NCI-H128 (cell line): ENCODE data around the gene VSNL1.
"Not testable (repeated sequence)": the region's sequence is repeated elsewhere in the genome, so short reads cannot be mapped to it uniquely, and the experiment has no call there.

Experiments used
- DNase-seq: peaks from one replicate; lab custom pipeline; 2025; ENCODE audit not compliant: unreplicated experiment; lab: John Stamatoyannopoulos, UW

The VSNL1 gene

DNA sequence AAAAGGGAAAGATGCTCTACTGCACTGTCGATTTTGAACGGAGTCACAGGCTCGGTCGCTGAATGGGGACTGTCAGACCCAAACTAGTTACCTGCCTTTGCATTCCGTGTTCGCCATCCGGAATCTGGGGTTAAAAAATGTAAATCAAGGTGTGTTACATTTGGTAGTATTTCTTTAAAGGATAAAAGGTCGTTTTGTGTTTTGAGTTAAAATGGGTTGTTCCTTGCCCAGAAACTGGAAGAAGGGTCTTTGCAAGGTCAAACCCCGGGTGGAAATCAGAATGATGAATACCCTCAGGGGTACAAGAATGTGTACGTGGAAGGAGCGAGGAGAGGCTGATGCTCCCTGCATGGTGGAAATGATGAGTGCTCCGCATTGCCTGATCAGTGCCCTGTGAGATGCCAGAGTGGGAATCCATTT is 1.0 kb downstream of the VSNL1 start:
- DNase-seq: no peak

DNA sequence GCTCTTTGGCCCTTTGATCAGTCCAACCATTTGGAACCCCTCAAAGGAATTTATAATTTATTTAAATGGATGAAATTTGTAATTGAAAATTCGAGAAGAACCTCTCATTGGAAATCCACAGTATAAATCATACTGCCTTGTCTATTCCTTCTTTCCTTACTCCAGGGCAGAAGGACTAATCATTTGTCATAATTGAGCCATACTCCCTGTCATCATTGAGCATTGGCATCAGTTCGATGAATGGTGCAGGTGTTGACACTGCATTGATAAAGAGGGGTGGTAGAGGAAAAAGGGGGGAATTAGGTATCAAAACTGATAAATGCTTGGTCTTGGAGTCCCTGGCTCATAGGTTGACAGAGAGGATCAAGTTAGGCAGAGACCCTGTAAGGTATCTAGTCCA is 2.0 kb downstream of the VSNL1 start:
- no peak for DNase-seq

DNA sequence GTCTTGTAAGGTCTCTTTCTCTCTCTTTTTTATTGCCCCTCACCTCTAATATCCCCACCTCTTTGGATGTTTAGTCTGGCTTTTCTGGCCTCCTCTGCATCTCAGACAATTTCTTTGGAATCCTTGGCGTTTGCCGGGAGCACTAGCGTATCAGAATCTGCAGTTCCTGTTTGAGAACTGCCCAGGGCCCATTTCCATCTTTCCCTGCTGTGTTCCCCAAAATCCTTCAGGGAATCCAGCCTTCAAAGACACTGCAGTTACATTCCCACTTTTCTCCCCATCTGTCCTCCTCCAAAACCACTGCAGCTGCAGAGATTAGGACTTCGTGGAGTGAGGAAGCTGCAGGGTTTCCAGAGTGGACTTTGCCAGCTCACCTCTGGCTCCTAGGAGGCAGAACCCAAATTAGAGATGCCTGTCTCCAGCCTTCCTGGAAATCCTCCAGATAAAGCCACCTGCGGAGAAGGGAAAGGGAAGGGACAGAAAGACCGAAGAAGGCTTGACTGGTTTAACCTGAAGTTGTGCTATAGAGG is 2.7 kb downstream of the VSNL1 start:
- DNase-seq: no peak

DNA sequence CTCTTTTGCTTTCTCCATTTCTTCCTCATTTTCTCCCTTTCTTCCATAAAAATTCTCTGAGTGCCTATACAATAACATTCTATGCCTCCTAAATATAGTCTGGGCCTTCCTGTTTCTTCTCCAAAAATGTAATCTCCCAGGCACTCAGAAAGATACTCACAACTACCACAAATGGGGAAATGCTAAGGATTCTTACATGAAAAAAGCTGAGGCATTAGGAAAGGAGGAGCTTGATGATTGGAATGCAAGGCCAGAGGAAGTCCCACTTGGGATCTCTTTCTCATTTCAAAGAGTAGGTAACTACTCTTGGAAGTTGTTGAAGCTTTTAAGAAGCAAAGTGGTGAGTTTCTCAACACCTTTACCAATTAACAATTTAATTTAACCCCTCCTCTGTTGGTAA is 3.4 kb downstream of the VSNL1 start:
- DNase-seq: no peak

GRCh38 chr2:17544256-17544655 is 3.8 kb downstream of the VSNL1 start:
- no peak for DNase-seq

- no peak for DNase-seq
Observed at GRCh38 chr2:17545680-17546613, 5.5 kb downstream of the VSNL1 start.

- no peak for DNase-seq
Observed at GRCh38 chr2:17547237-17547636, 6.7 kb downstream of the VSNL1 start.

GRCh38 chr2:17547737-17548136 is 7.2 kb downstream of the VSNL1 start:
- no peak for DNase-seq

GRCh38 chr2:17550907-17551306 is 10.4 kb downstream of the VSNL1 start:
- no peak for DNase-seq

DNA sequence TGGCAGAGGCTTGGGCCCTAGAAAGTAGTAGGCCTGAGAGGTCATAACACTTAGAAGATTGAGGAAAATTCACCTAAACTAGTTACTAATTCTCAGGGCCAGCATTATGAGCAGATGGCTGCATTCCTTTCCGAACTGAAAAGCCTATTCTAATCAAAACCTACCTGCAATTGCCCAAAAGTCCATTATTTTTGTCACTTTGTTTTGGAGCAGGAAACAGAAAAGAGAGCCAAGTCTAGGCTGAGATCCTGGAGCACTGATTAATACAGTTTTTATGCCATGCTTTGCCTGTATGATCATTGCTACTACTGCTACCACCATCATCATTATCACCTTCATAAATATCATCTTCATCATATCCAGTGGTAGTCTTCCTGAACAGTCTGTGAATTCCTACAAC is 14.7 kb downstream of the VSNL1 start:
- no peak for DNase-seq

DNA sequence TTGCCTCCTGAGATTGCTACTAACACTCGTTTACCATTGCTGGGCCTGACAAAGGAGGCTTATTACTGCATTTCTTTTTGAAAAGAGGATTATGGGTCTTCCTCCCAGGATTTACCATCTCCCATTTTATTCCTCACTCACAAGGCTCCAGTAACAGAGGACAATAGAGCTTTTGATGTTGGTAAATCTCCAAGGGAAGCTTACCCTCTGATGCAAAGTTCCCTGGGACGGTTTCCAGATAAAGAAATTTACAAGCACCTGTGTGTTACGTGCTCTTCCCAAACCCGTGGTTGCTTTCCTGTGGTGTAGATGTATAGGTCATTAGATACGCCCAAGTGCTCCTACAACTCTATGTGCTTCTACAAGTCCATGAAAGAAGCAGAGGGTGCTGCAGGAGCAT is 17.1 kb downstream of the VSNL1 start:
- no peak for DNase-seq

- no peak for DNase-seq
Observed at GRCh38 chr2:17558053-17558452, 17.6 kb downstream of the VSNL1 start.

- no peak for DNase-seq
Observed at GRCh38 chr2:17558878-17559277, 18.4 kb downstream of the VSNL1 start.

DNA sequence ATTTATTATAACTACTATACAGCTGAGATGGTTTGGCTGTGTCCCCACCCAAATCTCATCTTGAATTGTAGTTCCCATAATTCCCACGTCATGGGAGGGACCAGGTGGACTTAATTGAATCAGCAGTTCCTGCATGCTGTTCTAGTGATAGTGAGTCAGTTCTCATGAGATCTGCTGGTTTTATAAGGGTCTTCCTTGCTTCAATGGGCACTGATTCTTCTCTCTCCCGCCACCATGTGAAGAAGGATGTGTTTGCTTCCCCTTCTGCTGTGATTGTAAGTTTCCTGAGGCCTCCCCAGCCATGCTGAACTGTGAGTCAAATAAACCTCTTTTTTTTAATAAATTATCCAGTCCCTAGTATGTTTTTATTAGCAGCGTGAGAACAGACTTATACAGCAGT is 25.2 kb downstream of the VSNL1 start:
- DNase-seq: not testable (repeated sequence)

DNA sequence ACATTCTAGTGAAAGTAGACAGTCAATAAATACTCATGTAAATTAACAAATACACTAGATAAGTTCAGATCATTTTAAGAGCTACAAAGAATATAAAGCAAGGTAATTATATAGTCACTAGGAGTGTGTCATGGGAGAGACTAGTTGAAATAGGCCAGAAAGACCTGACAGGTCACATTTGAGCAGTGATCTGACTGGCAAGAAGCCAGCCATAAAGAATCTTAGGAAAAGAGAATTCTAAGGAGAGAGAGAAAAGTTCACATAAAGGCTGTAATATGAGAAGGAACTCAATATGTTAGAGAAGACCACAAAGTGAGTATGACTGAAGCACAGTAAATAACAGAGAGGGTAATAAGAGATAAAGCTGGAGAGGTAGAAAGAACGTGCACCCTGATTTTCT is 31.2 kb downstream of the VSNL1 start:
- no peak for DNase-seq

DNA sequence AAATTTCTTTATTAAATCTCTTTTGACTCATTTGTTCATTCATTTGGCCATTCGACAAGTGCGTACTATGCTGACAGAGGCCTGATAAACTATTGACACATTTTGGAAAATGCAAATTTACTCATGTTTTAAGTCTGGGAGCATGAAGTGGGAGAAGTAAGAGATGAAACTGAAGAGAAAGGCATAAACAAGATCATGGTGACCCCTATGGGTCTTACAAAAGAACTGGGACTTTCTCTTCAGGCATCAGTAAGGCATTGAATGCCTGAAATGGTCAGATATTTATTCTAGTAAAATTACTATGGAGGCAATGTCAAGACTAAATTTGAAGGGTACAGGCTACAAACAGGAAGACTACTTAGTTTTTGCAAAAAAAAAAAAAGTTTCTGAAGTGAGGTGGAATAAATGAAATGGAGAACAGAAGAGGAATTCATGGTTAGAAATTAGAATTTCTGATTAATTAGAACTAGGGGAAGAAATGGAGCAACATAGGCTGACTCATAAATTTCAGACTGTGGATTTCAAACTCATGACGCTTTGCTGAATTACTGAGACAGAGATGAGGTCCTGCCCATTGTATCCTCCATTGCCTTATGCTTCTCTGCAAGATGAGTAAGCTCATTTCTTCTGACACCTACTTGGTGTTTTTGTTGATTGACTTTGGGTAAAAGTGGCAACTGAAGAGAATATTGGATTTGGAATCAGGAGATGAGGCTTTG is 32.7 kb downstream of the VSNL1 start:
- no peak for DNase-seq

DNA sequence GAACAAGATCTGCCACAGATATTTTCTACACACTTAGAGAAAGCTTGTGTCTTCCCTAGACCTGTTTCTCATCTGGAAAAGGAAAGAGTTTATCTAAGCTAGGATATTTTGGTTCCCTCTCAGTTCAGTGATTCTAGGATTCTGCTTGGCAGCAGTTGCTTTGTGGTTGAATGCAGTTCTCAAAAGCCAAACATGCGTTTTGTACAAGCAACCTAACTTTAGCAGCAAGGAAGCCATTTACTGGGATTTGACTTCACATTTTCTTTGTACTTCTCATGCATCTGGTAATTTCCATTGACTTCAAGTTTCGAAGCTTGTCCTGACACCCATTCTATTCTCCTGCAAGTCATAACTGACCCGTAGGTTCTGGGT is 33.3 kb downstream of the VSNL1 start:
- DNase-seq: no peak

GRCh38 chr2:17574406-17575073 is 34.0 kb downstream of the VSNL1 start:
- DNase-seq: no peak

- DNase-seq: no peak
Observed at GRCh38 chr2:17576802-17577201, 36.3 kb downstream of the VSNL1 start.

GRCh38 chr2:17578466-17578928 is 38.0 kb downstream of the VSNL1 start:
- DNase-seq: no peak

DNA sequence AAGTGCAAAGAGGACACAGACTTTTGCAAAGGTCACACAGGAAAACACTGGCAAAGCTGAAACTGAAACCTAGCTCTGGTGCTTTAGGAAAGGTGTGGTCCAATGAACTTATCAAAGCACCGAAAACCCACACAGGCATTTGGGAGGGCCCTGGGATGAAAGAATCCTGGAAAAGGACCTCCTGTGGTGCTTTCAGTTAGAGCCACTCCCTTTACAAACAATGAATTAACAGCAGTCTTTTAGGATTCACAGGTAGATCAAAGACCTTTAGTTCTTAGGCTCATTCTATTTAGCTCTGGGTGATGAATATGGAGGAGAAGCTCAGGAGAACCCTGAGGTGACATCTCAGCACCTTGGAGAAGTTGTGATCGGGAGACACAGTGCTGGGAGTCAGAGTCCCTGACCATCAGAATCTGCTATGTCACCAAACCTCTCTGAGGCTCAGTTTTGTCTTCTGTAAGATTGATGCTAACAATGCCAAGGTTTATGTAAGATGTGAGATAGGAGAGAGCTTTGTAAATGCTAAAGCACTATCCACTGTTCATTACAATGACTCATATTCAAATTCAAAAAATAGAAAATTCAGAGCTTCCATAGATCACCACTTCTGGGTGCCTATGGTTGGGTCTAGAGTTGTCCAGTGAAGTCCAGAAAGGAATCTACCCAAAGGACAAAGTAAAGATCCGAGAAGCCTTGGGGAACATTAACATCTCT is 39.3 kb downstream of the VSNL1 start:
- DNase-seq: no peak
